Tibial nerve (tissue), 4 donors: ENCODE data around the gene ADAM10. TPM values are rescaled to one million over a fixed set of nuclear protein-coding genes. Genes with fewer than 3 reads are reported as not detected.

Experiments
- DNase-seq, 2 donors: peaks; one replicate each; pipeline ENCODE4 v3.0.0-alpha.2; 2019; ENCODE audit warnings: low spot score in 2 of 2
- H3K27ac ChIP-seq, 4 donors: fragments of 200-600 bp; sonication (generic) in 3 of 4; one replicate each; pipeline ENCODE4 v1.5.1; 2017 to 2019; ENCODE audit warnings: mild to moderate bottlenecking in 1 of 4
- H3K27me3 ChIP-seq, 2 donors: fragments of 200-600 bp; sonication (generic) in 1 of 2; one replicate each; pipeline versions ENCODE4 v1.5.1 to v1.6.0; 2017 to 2019
- H3K36me3 ChIP-seq, 3 donors: fragments of 200-600 bp; sonication (generic); one replicate each; pipeline ENCODE4 v1.5.1; 2018 to 2019
- H3K4me1 ChIP-seq, 4 donors: fragments of 200-600 bp; sonication (generic) in 3 of 4; one replicate each; pipeline ENCODE4 v1.5.1; 2017 to 2019
- H3K4me3 ChIP-seq, 4 donors: fragments of 200-600 bp; sonication (generic) in 3 of 4; one replicate each; pipeline ENCODE4 v1.5.1; 2017 to 2019; ENCODE audit warnings: mild to moderate bottlenecking in 1 of 4, moderate library complexity in 1 of 4
- H3K9me3 ChIP-seq, 4 donors: fragments of 200-600 bp; sonication (generic) in 3 of 4; one replicate each; pipeline ENCODE4 v1.5.1; 2017 to 2019
- EP300 ChIP-seq, 2 donors: sonication (generic); formaldehyde crosslinking; IDR thresholded peaks; one replicate each; pipeline ENCODE4 v1.6.1; 2017; ENCODE audit warnings: antibody characterized with exemption in 2 of 2, mild to moderate bottlenecking in 1 of 2
- POLR2A ChIP-seq, 2 donors: fragments of 450-650 bp; IDR thresholded peaks; one replicate each; pipeline ENCODE4 v1.6.1; 2017; ENCODE audit warnings: antibody characterized with exemption in 2 of 2, mild to moderate bottlenecking in 2 of 2, moderate library complexity in 2 of 2
- WGBS, 2 donors: methylation state at CpG; one replicate each; pipeline ENCODE4 v1.1.5; 2018; 5-methylcytosine and 5-hydroxymethylcytosine counted together
- total RNA-seq, 4 donors: library from RNA; depleted of rRNA; stranded (reverse); fragments of >200 nt; gene quantifications; one replicate each; pipeline ENCODE4 v1.1.0, GENCODE V29; 2016
- TF ChIP-seq, protein P1 (sequence below), 5 experiments: fragments of 200-600 bp in 3 of 5; fragments of 450-650 bp in 2 of 5; sonication (generic) in 3 of 5; IDR thresholded peaks; one replicate each; pipeline ENCODE4 v1.5.1; 2016 to 2019; ENCODE audit warnings: antibody characterized with exemption in 5 of 5, mild to moderate bottlenecking in 3 of 5, moderate library complexity in 2 of 5

Gene ADAM10
- total RNA-seq, 4 donors from 2014 or later = 64.8 to 132 (median 94.3) TPM

DNA sequence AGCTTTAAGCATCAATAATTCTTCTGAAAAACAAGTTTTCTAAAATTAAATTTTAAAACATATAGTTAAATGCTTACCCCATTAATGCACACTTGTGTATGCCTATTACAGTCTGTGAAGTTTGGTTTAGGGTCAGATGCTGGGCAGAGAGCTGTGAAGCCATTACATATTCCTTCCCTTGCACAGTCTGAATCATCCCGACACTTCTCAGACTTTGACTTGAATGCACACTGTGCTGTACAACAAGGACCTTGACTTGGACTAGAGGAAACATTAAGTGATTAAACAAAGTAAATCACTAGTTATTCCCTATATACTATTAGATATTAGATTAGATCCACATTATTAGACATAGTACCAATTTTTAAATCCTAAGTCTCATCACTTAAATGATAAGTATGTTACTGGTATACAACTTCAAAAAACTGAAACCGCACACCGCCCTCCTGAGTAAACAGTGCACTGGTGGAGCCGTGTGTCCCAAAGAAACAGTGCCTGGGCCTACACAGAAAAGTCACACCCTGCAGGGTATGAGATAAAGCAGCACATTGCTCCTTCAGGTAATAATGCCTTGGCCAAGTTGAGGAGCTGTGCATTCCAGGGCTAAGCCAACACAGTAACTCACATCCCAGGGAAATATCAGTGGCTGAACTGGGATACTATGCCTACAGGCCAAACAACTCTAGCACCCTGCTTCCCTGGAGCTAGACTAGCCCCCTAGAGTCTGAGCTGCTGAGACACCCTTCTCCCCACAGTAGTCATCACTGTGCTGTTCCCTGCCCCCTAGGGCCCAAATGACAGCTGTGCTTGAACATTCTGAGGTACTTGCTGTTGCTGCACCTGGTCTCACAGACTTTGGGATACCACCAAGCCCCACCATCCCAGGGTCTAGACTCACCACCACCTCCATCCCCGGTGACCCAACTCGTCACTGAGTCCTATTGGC lies 137.5 kb downstream of the ADAM10 start:
- DNase-seq = no peak
- TF ChIP-seq POLR2A (IDR thresholded peaks at IDR 0.05) = no peak
- no peak for TF ChIP-seq EP300 (IDR thresholded peaks at IDR 0.05)
- TF ChIP-seq, protein P1, sequence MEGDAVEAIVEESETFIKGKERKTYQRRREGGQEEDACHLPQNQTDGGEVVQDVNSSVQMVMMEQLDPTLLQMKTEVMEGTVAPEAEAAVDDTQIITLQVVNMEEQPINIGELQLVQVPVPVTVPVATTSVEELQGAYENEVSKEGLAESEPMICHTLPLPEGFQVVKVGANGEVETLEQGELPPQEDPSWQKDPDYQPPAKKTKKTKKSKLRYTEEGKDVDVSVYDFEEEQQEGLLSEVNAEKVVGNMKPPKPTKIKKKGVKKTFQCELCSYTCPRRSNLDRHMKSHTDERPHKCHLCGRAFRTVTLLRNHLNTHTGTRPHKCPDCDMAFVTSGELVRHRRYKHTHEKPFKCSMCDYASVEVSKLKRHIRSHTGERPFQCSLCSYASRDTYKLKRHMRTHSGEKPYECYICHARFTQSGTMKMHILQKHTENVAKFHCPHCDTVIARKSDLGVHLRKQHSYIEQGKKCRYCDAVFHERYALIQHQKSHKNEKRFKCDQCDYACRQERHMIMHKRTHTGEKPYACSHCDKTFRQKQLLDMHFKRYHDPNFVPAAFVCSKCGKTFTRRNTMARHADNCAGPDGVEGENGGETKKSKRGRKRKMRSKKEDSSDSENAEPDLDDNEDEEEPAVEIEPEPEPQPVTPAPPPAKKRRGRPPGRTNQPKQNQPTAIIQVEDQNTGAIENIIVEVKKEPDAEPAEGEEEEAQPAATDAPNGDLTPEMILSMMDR (IDR thresholded peaks at IDR 0.05) = no peak
- Histone ChIP-seq H3K4me1 (no peaks in the 10 kb centered on the region), H3K9me3 (peaks cover 0 to 44% (median 5%) of the 10 kb centered on the region in 4 donors), H3K27ac (no peak overlapping the region), H3K36me3 (peaks cover 0 to 70% (median 0%) of the 10 kb centered on the region in 3 donors), H3K27me3 (no peaks in the 10 kb centered on the region), H3K4me3 (no peak overlapping the region)
- WGBS, 2 donors = 97% methylated on average over 6 of the region's 6 CpGs

DNA sequence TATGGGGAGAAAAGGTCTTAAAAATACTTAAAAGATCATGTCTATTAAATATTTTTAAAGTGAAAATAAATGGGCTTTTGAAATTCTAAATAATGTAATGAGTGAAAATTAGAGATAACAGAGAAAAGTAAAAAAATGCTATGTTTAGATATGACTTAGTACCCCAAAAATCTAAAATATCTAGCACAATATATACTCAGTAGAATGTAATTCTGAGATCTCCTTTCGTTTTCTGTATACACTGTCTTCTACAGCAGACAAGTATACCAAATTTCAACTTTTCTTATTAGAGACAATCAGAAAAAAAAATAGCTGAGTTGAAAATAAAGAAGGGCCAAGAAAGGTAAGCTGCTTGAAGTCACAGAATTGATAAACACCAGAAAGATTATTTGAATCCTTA lies 140.8 kb downstream of the ADAM10 start:
- Histone ChIP-seq H3K36me3 (peaks cover 0 to 50% (median 0%) of the 10 kb centered on the region in 3 donors), H3K4me3 (no peak overlapping the region), H3K9me3 (peaks cover 0 to 11% (median 0%) of the 10 kb centered on the region in 4 donors), H3K27me3 (no peaks in the 10 kb centered on the region), H3K27ac (no peak overlapping the region), H3K4me1 (no peaks in the 10 kb centered on the region)
- no peak for TF ChIP-seq POLR2A (IDR thresholded peaks at IDR 0.05)
- TF ChIP-seq, protein P1 (IDR thresholded peaks at IDR 0.05) = no peak
- WGBS, 2 donors = 54 to 65% methylated on average over 1 of the region's 1 CpG
- DNase-seq = no peak

GRCh38 chr15:58608129-58608590 lies 141.3 kb downstream of the ADAM10 start:
- Histone ChIP-seq H3K4me3 (no peak overlapping the region), H3K27me3 (no peaks in the 10 kb centered on the region), H3K27ac (no peak overlapping the region), H3K4me1 (no peaks in the 10 kb centered on the region), H3K36me3 (peaks cover 0 to 49% (median 0%) of the 10 kb centered on the region in 3 donors), H3K9me3 (peaks cover 0 to 6% (median 0%) of the 10 kb centered on the region in 4 donors)
- DNase-seq = no peak
- WGBS, 2 donors = 86 to 93% methylated on average over 5 of the region's 5 CpGs
- no peak for TF ChIP-seq POLR2A (IDR thresholded peaks at IDR 0.05)
- TF ChIP-seq, protein P1 (IDR thresholded peaks at IDR 0.05) = no peak
- no peak for TF ChIP-seq EP300 (IDR thresholded peaks at IDR 0.05)

GRCh38 chr15:58606577-58607080 lies 142.9 kb downstream of the ADAM10 start:
- 96% methylated on average over 4 of the region's 4 CpGs for WGBS, 2 donors

More at GRCh38 chr15:58606577-58607080, 142.9 kb downstream of the ADAM10 start:
- no peak for TF ChIP-seq EP300 (IDR thresholded peaks at IDR 0.05)
- TF ChIP-seq POLR2A (IDR thresholded peaks at IDR 0.05) = no peak
- TF ChIP-seq, protein P1 (IDR thresholded peaks at IDR 0.05) = no peak
- Histone ChIP-seq H3K36me3 (peaks cover 0 to 48% (median 0%) of the 10 kb centered on the region in 3 donors), H3K27ac (no peak overlapping the region), H3K4me3 (no peak overlapping the region), H3K27me3 (no peaks in the 10 kb centered on the region), H3K9me3 (no peaks in the 10 kb centered on the region), H3K4me1 (no peaks in the 10 kb centered on the region)
- DNase-seq = no peak
